IPS-15b (cell line): ENCODE data around the gene ARHGAP8.

ENCODE experiments used
- H3K27me3 ChIP-seq: one replicate; pipeline ENCODE4 v1.6.1; 2013; ENCODE audit warnings: low read length; ENCODE audit not compliant: control insufficient read depth, insufficient read depth
- H3K36me3 ChIP-seq: one replicate; pipeline ENCODE4 v1.6.1; 2013; ENCODE audit warnings: low read length; ENCODE audit not compliant: control insufficient read depth, insufficient read depth
- H3K4me1 ChIP-seq: one replicate; pipeline ENCODE4 v1.6.1; 2013; ENCODE audit warnings: mild to moderate bottlenecking, low read length; ENCODE audit not compliant: control insufficient read depth, insufficient read depth
- H3K4me3 ChIP-seq: one replicate; pipeline ENCODE4 v1.5.1; 2013; ENCODE audit warnings: low read depth, low read length
- H3K9ac ChIP-seq: one replicate; pipeline ENCODE4 v1.6.1; 2013; ENCODE audit warnings: low read depth, mild to moderate bottlenecking, low read length
- H3K9me3 ChIP-seq: one replicate; pipeline ENCODE4 v1.6.1; 2013; ENCODE audit warnings: mild to moderate bottlenecking, low read length; ENCODE audit not compliant: control insufficient read depth, insufficient read depth

The ARHGAP8 gene

GRCh38 chr22:44752285-44753188, at the start of gene ARHGAP8:
Gene ARHGAP8 (plus strand): TSS chr22:44752575. CDS start chr22:44786528, 33,953 bp downstream.
- no peaks in the 10 kb centered on the region for H3K36me3 ChIP-seq
- peak within 1 kb of the TSS; percentile 63 for H3K4me3 ChIP-seq
- H3K9ac ChIP-seq, result peak within 1 kb of the TSS; percentile 54
- no peaks in the 10 kb centered on the region for H3K9me3 ChIP-seq
- no peaks in the 10 kb centered on the region for H3K27me3 ChIP-seq
- H3K4me1 ChIP-seq, result peaks cover 15% of the 10 kb centered on the region

GRCh38 chr22:44703255-44703870, 49.0 kb upstream of the ARHGAP8 start:
- Histone ChIP-seq H3K4me3 (peak overlapping the region; percentile 57), H3K9me3 (no peaks in the 10 kb centered on the region), H3K27me3 (peaks cover 12% of the 10 kb centered on the region), H3K4me1 (peaks cover 7% of the 10 kb centered on the region), H3K36me3 (no peaks in the 10 kb centered on the region), H3K9ac (no peak overlapping the region)

GRCh38 chr22:44704159-44705021, 48.0 kb upstream of the ARHGAP8 start:
- no peak overlapping the region for H3K9ac ChIP-seq
- H3K9me3 ChIP-seq, result no peaks in the 10 kb centered on the region
- H3K4me3 ChIP-seq, result no peak overlapping the region
- H3K36me3 ChIP-seq, result no peaks in the 10 kb centered on the region
- H3K4me1 ChIP-seq, result peaks cover 5% of the 10 kb centered on the region
- peaks cover 12% of the 10 kb centered on the region for H3K27me3 ChIP-seq

GRCh38 chr22:44705022-44705297, 47.4 kb upstream of the ARHGAP8 start:
- H3K27me3 ChIP-seq, result peaks cover 12% of the 10 kb centered on the region
- H3K9me3 ChIP-seq, result no peaks in the 10 kb centered on the region
- no peak overlapping the region for H3K4me3 ChIP-seq
- peaks cover 5% of the 10 kb centered on the region for H3K4me1 ChIP-seq
- no peak overlapping the region for H3K9ac ChIP-seq
- no peaks in the 10 kb centered on the region for H3K36me3 ChIP-seq

GRCh38 chr22:44706488-44706887, 45.9 kb upstream of the ARHGAP8 start:
- Histone ChIP-seq H3K27me3 (peaks cover 7% of the 10 kb centered on the region), H3K9me3 (no peaks in the 10 kb centered on the region), H3K4me3 (no peak overlapping the region), H3K9ac (no peak overlapping the region), H3K36me3 (no peaks in the 10 kb centered on the region), H3K4me1 (peaks cover 5% of the 10 kb centered on the region)

- H3K9ac ChIP-seq, result no peak overlapping the region
These were observed 45.2 kb upstream of the ARHGAP8 start for GRCh38 chr22:44707178-44707577.

GRCh38 chr22:44707752-44708151, 44.6 kb upstream of the ARHGAP8 start:
- Histone ChIP-seq H3K27me3 (peaks cover 5% of the 10 kb centered on the region), H3K4me3 (no peak overlapping the region), H3K9me3 (no peaks in the 10 kb centered on the region), H3K36me3 (no peaks in the 10 kb centered on the region), H3K9ac (no peak overlapping the region), H3K4me1 (peaks cover 5% of the 10 kb centered on the region)

More at GRCh38 chr22:44707178-44707577, 45.2 kb upstream of the ARHGAP8 start:
- Histone ChIP-seq H3K9me3 (no peaks in the 10 kb centered on the region), H3K4me3 (no peak overlapping the region), H3K4me1 (peaks cover 5% of the 10 kb centered on the region), H3K27me3 (peaks cover 5% of the 10 kb centered on the region), H3K36me3 (no peaks in the 10 kb centered on the region)

GRCh38 chr22:44709881-44710392, 42.4 kb upstream of the ARHGAP8 start:
- no peaks in the 10 kb centered on the region for H3K27me3 ChIP-seq
- peaks cover 2% of the 10 kb centered on the region for H3K36me3 ChIP-seq
- no peak overlapping the region for H3K9ac ChIP-seq
- H3K4me3 ChIP-seq, result no peak overlapping the region
- no peaks in the 10 kb centered on the region for H3K9me3 ChIP-seq
- H3K4me1 ChIP-seq, result no peaks in the 10 kb centered on the region

- no peaks in the 10 kb centered on the region for H3K4me1 ChIP-seq
- H3K9ac ChIP-seq, result no peak overlapping the region
- H3K36me3 ChIP-seq, result peaks cover 2% of the 10 kb centered on the region
- H3K4me3 ChIP-seq, result no peak overlapping the region
- no peaks in the 10 kb centered on the region for H3K9me3 ChIP-seq
- H3K27me3 ChIP-seq, result no peaks in the 10 kb centered on the region
These were observed 41.7 kb upstream of the ARHGAP8 start for GRCh38 chr22:44710474-44711240.

GRCh38 chr22:44711241-44711560, 41.2 kb upstream of the ARHGAP8 start:
- Histone ChIP-seq H3K27me3 (no peaks in the 10 kb centered on the region), H3K4me3 (no peak overlapping the region), H3K9ac (no peak overlapping the region), H3K4me1 (no peaks in the 10 kb centered on the region), H3K9me3 (no peaks in the 10 kb centered on the region), H3K36me3 (peaks cover 2% of the 10 kb centered on the region)
